GM19099 (cell line): ENCODE data around the gene C10orf53.

Source experiments
- POLR2A ChIP-seq: IDR thresholded peaks from 3 replicates; pipeline ENCODE4 v1.6.1; 2011; ENCODE audit warnings: low read depth; ENCODE audit not compliant: insufficient read length; ENCODE audit errors: extremely low read depth

The C10orf53 gene

DNA sequence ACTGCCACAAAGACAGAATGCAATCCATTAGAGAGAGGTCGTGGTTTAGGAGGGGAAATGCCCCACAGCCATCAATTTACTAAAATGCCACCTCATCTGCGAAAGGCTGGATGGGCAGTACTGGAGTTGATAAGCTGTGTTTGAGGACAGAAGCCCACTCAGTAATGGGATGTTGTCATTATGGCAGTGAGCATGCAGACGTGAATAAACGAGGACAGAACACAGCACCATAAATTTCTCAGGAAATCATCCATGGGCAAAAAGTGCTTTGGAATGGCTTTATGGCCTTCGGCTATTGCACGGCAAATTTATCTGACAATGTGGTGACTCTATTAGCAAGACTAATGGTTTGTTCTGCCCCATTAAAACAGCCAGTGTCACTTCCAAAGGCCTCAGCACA is 15.9 kb upstream of the C10orf53 start:
- TF ChIP-seq POLR2A = no peak

GRCh38 chr10:49664006-49664841 is 15.2 kb upstream of the C10orf53 start:
- TF ChIP-seq POLR2A = no peak

DNA sequence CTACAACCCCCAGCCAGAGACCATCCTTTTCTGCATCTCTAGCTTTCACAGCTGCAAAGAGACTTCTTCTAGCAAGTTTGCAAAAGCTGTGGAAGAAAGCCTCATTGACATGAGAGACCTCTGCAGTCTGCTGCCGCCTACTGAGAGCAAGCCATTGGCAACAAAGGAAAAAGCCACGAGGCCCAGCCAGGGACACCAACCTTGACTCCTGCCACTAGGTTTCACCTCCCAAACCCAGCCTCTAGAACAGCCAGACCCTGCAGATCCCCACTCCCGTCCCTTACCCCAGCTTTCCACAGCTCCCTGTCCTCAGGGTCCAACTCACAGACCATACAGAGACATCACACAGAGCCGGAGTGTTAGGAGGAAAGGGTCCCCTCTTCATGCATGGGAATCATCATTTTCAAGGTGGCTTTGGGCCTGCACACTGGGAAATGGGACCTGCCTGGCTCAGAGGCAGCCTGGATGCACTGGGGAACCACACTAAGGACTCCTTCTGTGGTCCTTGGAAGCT is 14.6 kb upstream of the C10orf53 start:
- TF ChIP-seq POLR2A = no peak

DNA sequence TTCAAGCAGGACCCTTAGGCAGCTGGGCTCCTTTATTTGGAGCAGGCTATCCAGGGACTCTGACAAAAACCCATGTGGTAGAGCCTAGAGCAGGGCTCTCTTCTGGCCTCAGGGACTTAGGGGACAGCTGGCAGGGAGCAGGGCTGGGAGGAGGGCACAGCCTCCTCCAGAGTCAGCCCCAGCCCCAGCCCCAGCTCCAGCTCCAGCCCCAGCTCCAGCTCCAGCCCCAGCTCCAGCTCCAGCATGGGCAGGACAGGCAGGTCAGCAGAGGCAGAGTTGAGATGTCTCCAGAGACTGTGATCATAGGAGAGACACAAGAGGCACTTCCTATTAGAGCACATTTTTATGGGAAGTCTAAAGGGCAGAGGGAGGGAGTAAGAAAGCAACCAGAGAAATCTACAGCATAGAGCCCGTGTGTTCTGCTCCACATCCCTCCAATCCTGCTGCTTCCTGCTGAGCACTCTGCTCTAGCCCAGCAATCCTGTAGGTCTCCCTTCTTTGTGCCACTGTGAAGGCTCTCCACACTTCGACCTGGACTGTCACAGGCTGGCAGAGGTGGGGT is 13.3 kb upstream of the C10orf53 start:
- no peak for TF ChIP-seq POLR2A

- no peak for TF ChIP-seq POLR2A
Observed at GRCh38 chr10:49666685-49667084, 12.8 kb upstream of the C10orf53 start.

- TF ChIP-seq POLR2A = no peak
Observed at GRCh38 chr10:49667991-49668390, 11.5 kb upstream of the C10orf53 start.

DNA sequence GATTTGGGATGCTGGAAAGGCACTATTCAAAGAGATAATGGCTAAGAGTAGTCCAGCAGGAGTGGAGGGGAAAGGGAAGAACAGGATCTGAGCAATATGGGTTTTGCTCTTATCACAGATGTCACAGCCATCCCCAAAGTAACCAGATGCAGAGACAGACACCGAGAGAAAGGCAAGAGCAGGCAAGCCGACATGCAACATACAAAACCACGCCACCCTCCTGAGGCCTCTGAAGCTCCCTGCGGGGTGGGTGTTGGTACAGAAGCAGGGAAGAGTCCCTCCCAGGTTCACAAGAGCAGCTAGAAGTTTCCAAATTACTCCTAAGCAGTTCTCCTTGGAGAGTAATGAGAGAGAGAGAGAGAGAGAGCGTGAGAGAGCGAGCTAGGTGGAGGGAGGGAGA is 10.8 kb upstream of the C10orf53 start:
- TF ChIP-seq POLR2A = no peak

GRCh38 chr10:49678827-49679479 is 498 bp upstream of the C10orf53 start:
- TF ChIP-seq POLR2A = no peak

DNA sequence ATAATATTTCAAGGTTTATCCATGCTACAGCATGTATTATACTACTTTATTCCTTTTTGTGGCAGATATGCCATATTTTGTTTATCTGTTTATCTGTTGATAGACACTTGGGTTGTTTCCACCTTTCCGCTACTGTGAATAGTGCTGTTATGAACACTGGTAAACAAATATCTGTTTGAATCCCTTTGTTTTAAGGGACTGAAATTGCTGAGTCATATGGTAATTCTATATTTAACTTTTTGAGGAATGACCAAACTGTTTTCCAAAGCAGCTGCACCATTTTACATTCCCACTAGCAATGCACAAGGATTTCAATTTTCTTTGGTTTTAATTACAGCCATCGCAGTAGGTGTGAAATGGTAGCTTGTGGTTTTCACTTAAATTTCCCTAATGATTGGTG is 3.4 kb downstream of the C10orf53 start:
- no peak for TF ChIP-seq POLR2A

- no peak for TF ChIP-seq POLR2A
Observed at GRCh38 chr10:49686651-49687050, 7.2 kb downstream of the C10orf53 start.

GRCh38 chr10:49688261-49688846 is 8.9 kb downstream of the C10orf53 start:
- TF ChIP-seq POLR2A = no peak

DNA sequence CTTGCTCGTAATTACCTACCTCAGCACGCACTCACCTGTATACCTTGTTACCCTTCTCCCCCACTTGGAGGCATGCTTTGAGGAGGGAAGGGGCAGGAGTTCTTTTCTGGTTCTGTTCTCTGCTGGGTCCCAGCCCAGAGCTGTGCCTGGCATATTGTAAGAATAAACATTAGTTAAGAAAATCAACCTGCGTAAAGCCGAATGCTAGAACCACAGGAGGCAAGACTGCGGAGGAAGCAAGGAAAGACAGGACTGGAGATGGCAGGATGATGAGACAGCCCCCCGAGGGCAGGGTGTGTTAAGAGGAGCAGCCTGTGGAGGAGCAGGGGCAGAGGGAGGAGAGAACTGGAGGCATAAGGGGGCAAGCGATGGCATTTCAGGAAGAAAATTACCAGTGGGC is 9.5 kb downstream of the C10orf53 start:
- TF ChIP-seq POLR2A = no peak

- TF ChIP-seq POLR2A = no peak
Observed at GRCh38 chr10:49689882-49690510, 10.5 kb downstream of the C10orf53 start.

DNA sequence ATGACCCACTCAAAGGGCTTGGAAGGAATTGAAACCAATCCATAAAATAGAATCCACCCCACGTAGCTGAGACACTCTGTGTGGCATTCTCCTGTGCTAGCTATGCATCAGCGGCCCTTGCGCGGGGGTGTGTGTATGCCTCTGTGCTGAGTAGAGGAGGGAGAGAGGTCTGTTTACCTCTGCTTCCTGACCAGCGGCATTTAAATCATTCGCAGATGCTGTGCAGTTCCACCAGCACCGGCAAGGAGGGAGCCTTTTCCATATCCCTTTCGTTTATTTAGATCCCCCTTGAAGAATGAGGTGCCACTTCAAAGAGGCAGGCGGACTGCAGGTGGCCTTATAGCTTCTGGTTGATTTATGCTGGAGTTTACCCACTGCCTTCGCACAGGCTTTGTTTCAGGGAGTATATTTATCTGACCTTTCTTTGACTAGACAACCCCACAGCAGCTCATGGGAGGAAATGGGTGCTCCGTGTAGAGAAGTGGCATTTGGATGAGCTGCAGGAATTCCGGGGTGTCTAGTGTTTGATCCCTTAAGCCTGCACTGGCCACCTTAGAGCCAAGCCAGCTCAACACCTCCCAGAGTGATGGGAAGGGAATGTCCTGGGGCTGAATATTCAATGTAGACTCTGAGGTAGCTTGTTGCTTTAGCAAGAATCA is 11.4 kb downstream of the C10orf53 start:
- no peak for TF ChIP-seq POLR2A
